ENCODE results near the gene TSKS. TPM values are rescaled to one million over a fixed set of nuclear protein-coding genes. Genes with fewer than 3 reads are reported as not detected.

TSKS gene
- total and polyA plus RNA-seq, 7 donors: 0.18 to 0.27 (median 0.21) TPM; not detected in 3

DNA sequence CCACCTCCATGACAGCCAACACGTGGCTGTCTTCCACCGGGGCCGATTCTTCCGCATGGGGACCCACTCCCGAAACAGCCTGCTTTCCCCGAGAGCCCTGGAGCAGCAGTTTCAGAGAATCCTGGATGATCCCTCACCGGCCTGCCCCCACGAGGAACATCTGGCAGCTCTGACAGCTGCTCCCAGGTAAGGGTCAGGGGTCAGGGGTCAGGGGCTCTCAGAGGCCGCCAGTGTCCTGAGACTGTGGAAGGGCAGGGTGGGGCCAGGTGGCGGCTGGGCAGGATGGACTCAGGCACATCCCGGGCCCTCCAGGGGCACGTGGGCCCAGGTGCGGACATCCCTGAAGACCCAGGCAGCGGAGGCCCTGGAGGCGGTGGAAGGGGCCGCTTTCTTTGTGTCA, 57.2 kb downstream of the TSKS start:
- TF ChIP-seq, protein P1, sequence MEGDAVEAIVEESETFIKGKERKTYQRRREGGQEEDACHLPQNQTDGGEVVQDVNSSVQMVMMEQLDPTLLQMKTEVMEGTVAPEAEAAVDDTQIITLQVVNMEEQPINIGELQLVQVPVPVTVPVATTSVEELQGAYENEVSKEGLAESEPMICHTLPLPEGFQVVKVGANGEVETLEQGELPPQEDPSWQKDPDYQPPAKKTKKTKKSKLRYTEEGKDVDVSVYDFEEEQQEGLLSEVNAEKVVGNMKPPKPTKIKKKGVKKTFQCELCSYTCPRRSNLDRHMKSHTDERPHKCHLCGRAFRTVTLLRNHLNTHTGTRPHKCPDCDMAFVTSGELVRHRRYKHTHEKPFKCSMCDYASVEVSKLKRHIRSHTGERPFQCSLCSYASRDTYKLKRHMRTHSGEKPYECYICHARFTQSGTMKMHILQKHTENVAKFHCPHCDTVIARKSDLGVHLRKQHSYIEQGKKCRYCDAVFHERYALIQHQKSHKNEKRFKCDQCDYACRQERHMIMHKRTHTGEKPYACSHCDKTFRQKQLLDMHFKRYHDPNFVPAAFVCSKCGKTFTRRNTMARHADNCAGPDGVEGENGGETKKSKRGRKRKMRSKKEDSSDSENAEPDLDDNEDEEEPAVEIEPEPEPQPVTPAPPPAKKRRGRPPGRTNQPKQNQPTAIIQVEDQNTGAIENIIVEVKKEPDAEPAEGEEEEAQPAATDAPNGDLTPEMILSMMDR (IDR thresholded peaks at IDR 0.05): no peak
- Histone ChIP-seq H3K9me3 (no peaks in the 10 kb centered on the region), H3K27ac (no peak overlapping the region), H3K4me3 (no peak overlapping the region), H3K36me3 (ENCODE audit: insufficient read depth in 1 of 2, low read depth in 1 of 2) (no peaks in the 10 kb centered on the region), H3K27me3 (ENCODE audit: insufficient read depth in 3 of 3, low read length in 2 of 3) (peaks cover 0 to 3% (median 0%) of the 10 kb centered on the region in 3 donors), H3K4me1 (no peaks in the 10 kb centered on the region)
- intact Hi-C loops (cut with DNase I): no loop called here
- no peak for DNase-seq
- WGBS, 3 donors: 86 to 94% (median 90%) methylated on average over 16 of the region's 16 CpGs
- ATAC-seq: no peak

DNA sequence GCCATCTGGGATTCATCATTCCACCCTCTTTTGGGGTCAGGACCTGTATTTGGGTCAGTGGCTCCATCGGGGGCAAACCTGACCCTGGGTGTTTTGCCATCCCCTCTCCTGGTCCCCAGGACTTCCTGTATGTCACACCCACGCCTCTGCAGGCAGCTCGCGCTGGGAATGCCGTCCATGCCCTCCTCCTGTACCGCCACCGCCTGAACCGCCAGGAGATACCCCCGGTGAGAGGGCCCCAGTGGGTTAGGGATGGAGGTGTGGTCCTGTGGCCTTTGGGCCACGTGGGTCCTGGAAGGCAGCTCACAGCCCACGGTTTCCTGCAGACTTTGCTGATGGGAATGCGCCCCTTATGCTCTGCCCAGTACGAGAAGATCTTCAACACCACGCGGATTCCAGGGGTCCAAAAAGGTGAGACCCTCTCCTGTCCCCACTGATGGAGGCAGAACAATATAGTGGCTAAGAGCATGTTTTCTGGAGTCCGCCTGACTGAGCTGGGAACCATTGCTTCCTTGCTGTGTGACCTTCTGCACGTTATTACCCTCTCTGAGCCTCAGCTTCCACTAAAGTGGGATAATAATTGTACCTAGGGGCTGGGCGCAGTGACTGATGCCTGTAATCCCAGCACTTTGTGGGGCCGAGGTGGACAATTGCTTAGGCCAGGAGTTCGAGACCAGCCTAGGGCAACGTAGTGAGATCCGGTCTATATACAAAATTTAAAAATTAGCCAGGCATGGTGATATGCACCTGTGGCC, 58.0 kb downstream of the TSKS start:
- Histone ChIP-seq H3K4me1 (no peaks in the 10 kb centered on the region), H3K9me3 (no peaks in the 10 kb centered on the region), H3K36me3 (ENCODE audit: insufficient read depth in 1 of 2, low read depth in 1 of 2) (no peaks in the 10 kb centered on the region), H3K27ac (no peak overlapping the region), H3K27me3 (ENCODE audit: insufficient read depth in 3 of 3, low read length in 2 of 3) (no peaks in the 10 kb centered on the region), H3K4me3 (no peak overlapping the region)
- intact Hi-C loops (cut with DNase I): no loop called here
- ATAC-seq (no peak), DNase-seq (no peak)
- 86 to 88% (median 87%) methylated on average over 22 of the region's 22 CpGs for WGBS, 3 donors
- TF ChIP-seq, protein P1 (IDR thresholded peaks at IDR 0.05): no peak

DNA sequence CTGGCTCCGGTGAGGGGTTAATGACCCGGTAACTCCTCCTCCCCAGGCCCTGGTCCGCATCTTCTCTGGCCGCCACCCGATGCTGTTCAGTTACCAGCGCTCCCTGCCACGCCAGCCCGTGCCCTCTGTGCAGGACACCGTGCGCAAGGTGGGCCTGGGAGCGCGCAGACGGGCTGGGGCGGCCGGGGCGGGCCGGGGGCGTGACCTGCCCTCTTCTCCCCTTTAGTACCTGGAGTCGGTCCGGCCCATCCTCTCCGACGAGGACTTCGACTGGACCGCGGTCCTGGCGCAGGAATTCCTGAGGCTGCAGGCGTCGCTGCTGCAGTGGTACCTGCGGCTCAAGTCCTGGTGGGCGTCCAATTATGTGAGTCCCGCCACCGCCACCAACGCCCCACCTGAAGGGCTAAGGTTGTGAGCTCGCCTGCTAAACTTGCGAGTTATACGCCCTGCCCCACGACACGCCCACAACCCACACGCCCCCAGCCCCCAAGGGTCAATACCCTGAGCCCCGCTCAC, 61.8 kb downstream of the TSKS start:
- no peaks in the 10 kb centered on the region for H3K4me1 ChIP-seq
- intact Hi-C loops (cut with DNase I): no loop called here
- 55 to 60% (median 55%) methylated on average over 39 to 40 of the region's 40 CpGs for WGBS, 3 donors
- H3K27me3 ChIP-seq (ENCODE audit: insufficient read depth in 3 of 3, low read length in 2 of 3): no peaks in the 10 kb centered on the region
- TF ChIP-seq, protein P1 (IDR thresholded peaks at IDR 0.05): no peak
- no peaks in the 10 kb centered on the region for H3K36me3 ChIP-seq (ENCODE audit: insufficient read depth in 1 of 2, low read depth in 1 of 2)
- ATAC-seq (no peak), DNase-seq (no peak)
- no peaks in the 10 kb centered on the region for H3K9me3 ChIP-seq
- H3K27ac ChIP-seq: no peak overlapping the region
- H3K4me3 ChIP-seq: no peak overlapping the region

DNA sequence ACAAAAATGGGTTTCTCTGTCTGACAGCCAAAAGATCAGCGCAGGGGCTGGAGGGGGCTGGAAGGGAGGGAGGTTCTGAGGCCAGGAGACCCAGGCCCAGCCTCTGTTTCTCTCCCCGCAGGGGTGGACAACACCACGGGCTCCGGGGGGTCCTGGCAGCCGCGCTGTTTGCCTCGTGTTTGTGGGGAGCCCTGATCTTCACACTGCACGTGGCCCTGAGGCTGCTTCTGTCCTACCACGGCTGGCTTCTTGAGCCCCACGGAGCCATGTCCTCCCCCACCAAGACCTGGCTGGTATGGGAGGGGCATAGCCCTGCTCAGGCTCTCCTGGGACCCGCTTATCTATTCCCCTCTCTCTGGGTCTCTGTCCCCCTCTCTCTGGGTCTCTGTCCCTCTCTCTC, 62.5 kb downstream of the TSKS start:
- no peak overlapping the region for H3K4me3 ChIP-seq
- no peak for ATAC-seq
- TF ChIP-seq, protein P1 (IDR thresholded peaks at IDR 0.05): no peak

More for the DNA sequence above, 62.5 kb downstream of the TSKS start:
- WGBS, 3 donors: 41 to 59% (median 53%) methylated on average over 7 to 11 of the region's 11 CpGs
- no peak overlapping the region for H3K27ac ChIP-seq
- intact Hi-C loops (cut with DNase I): no loop called here
- H3K9me3 ChIP-seq: no peaks in the 10 kb centered on the region
- DNase-seq: no peak
- H3K36me3 ChIP-seq (ENCODE audit: insufficient read depth in 1 of 2, low read depth in 1 of 2): no peaks in the 10 kb centered on the region
- no peaks in the 10 kb centered on the region for H3K4me1 ChIP-seq
- no peaks in the 10 kb centered on the region for H3K27me3 ChIP-seq (ENCODE audit: insufficient read depth in 3 of 3, low read length in 2 of 3)

Data from psoas muscle (tissue), 8 donors.